Measurements from ENCODE around the gene MXRA7. TPM values are rescaled to one million over a fixed set of nuclear protein-coding genes. Genes with fewer than 3 reads are reported as not detected.
"Not testable (repeated sequence)": the region's sequence is repeated elsewhere in the genome, so short reads cannot be mapped to it uniquely, and the experiment has no call there.

Gene MXRA7
- total and polyA plus RNA-seq, 2 donors (not counting 1 experiment from before 2014, with no cell fraction given) = 5.5 to 16.1 TPM

GRCh38 chr17:76740329-76741118 is 29.8 kb upstream of the MXRA7 start:
- H3K4me1 Mint-ChIP-seq = peaks cover 22% of the 10 kb centered on the region
- no peak overlapping the region for H3K27ac ChIP-seq (ENCODE audit: low read length in 2 of 2)
- intact Hi-C loops (cut with micrococcal nuclease) = no loop called here
- H3K4me3 ChIP-seq (ENCODE audit: control extremely low read depth in 1 of 5, extremely low read depth in 1 of 5, insufficient read depth in 1 of 5, low read depth in 2 of 5, low read length in 4 of 5) = no peak overlapping the region
- ChIA-PET POLR2A (interaction anchor here (0.8 kb wide), 1 partner anchor 386 kb away, joined by 11 read pairs; no protein-coding TSS in a partner anchor), CTCF (interaction anchor here (1.2 kb wide), 1 partner anchor 27 kb away, joined by 3 read pairs; no protein-coding TSS in a partner anchor)
- no peak overlapping the region for H2AFZ ChIP-seq (ENCODE audit: insufficient read depth, low read depth, low read length, poor library complexity, severe bottlenecking)
- TF ChIP-seq EZH2 (IDR thresholded peaks at IDR 0.05; ENCODE audit: borderline replicate concordance, insufficient read depth, low read depth, low read length, poor library complexity, severe bottlenecking) = no peak
- no peak for TF ChIP-seq CTCF (IDR thresholded peaks at IDR 0.05)
- H3K4me1 ChIP-seq (ENCODE audit: control insufficient read depth in 2 of 2, insufficient read depth in 2 of 2, low read length in 2 of 2) = peaks cover 14 to 16% of the 10 kb centered on the region in 2 donors
- no peak overlapping the region for H3K4me3 Mint-ChIP-seq
- peaks cover 8% of the 10 kb centered on the region for H4K20me1 ChIP-seq (ENCODE audit: control insufficient read depth, insufficient read depth, low read length, poor library complexity, severe bottlenecking)
- H3K36me3 ChIP-seq (replicated peaks in 1 of 2; ENCODE audit: control extremely low read depth in 1 of 2, control insufficient read depth in 1 of 2, extremely low read depth in 1 of 2, insufficient read depth in 2 of 2, low read length in 1 of 2) = peaks cover 13 to 31% of the 10 kb centered on the region in 2 experiments
- ATAC-seq (ENCODE audit: low read depth) (no peak), DNase-seq (no peak)
- no peaks in the 10 kb centered on the region for H3K27me3 Mint-ChIP-seq
- WGBS (ENCODE audit: insufficient coverage) = no CpG with 5 or more reads among the region's 5 CpGs
- H3K79me2 ChIP-seq (ENCODE audit: control insufficient read depth, insufficient read depth, low read length) = peaks cover 47% of the 10 kb centered on the region
- no peak overlapping the region for H3K4me2 ChIP-seq (replicated peaks; ENCODE audit: low read depth, low read length, poor library complexity, severe bottlenecking)
- H3K9me3 Mint-ChIP-seq (ENCODE audit: insufficient read depth) = no peaks in the 10 kb centered on the region
- H3K9me3 ChIP-seq (ENCODE audit: control extremely low read depth in 1 of 3, control insufficient read depth in 2 of 3, insufficient read depth in 1 of 3, low read length in 2 of 3) = no peaks in the 10 kb centered on the region
- no peak overlapping the region for H3K27ac Mint-ChIP-seq
- no peaks in the 10 kb centered on the region for H3K27me3 ChIP-seq (replicated peaks in 1 of 4; ENCODE audit: control extremely low read depth in 1 of 4, control insufficient read depth in 3 of 4, insufficient read depth in 4 of 4, low read length in 3 of 4)
- no peak overlapping the region for H3K9ac ChIP-seq (ENCODE audit: low read length)

- ChIA-PET POLR2A (interaction anchor here (0.5 to 5.6 kb wide), 2 partner anchors 13 to 33 kb away, joined by 4 to 75 read pairs; partner anchors contain the start of genes JMJD6 and METTL23), CTCF (interaction anchor here (0.7 to 4.3 kb wide), 4 partner anchors 12 to 1969 kb away, joined by 3 to 29 read pairs (median 3); partner anchors contain the start of genes JMJD6, METTL23 and MGAT5B)
- not testable (repeated sequence) for H3K27ac ChIP-seq (ENCODE audit: low read length in 2 of 2); H3K4me3 ChIP-seq (ENCODE audit: control extremely low read depth in 1 of 5, extremely low read depth in 1 of 5, insufficient read depth in 1 of 5, low read depth in 2 of 5, low read length in 4 of 5); ATAC-seq (ENCODE audit: low read depth); H3K27me3 ChIP-seq (replicated peaks in 1 of 4; ENCODE audit: control extremely low read depth in 1 of 4, control insufficient read depth in 3 of 4, insufficient read depth in 4 of 4, low read length in 3 of 4); H3K4me2 ChIP-seq (replicated peaks; ENCODE audit: low read depth, low read length, poor library complexity, severe bottlenecking); H2AFZ ChIP-seq (ENCODE audit: insufficient read depth, low read depth, low read length, poor library complexity, severe bottlenecking); H3K9ac ChIP-seq (ENCODE audit: low read length); DNase-seq; H3K9me3 ChIP-seq (ENCODE audit: control extremely low read depth in 1 of 3, control insufficient read depth in 2 of 3, insufficient read depth in 1 of 3, low read length in 2 of 3); H3K9me3 Mint-ChIP-seq (ENCODE audit: insufficient read depth); H4K20me1 ChIP-seq (ENCODE audit: control insufficient read depth, insufficient read depth, low read length, poor library complexity, severe bottlenecking); H3K27me3 Mint-ChIP-seq; H3K4me3 Mint-ChIP-seq; H3K27ac Mint-ChIP-seq
- peaks cover 23% of the 10 kb centered on the region in 2 donors for H3K4me1 ChIP-seq (ENCODE audit: control insufficient read depth in 2 of 2, insufficient read depth in 2 of 2, low read length in 2 of 2)
- peaks cover 30% of the 10 kb centered on the region for H3K4me1 Mint-ChIP-seq
- 100% methylated on average over 4 of the region's 17 CpGs for WGBS (ENCODE audit: insufficient coverage)
- H3K79me2 ChIP-seq (ENCODE audit: control insufficient read depth, insufficient read depth, low read length) = peaks cover 55% of the 10 kb centered on the region
- intact Hi-C loops (cut with micrococcal nuclease) = loop anchor here (5.0 kb wide), 3 partner anchors 403 to 1222 kb away; partner anchors contain the start of genes CASKIN2, SEC14L1, TNRC6C and TSEN54
- H3K36me3 ChIP-seq (replicated peaks in 1 of 2; ENCODE audit: control extremely low read depth in 1 of 2, control insufficient read depth in 1 of 2, extremely low read depth in 1 of 2, insufficient read depth in 2 of 2, low read length in 1 of 2) = peaks cover 4 to 30% of the 10 kb centered on the region in 2 experiments
These were observed 28.9 kb upstream of the MXRA7 start for GRCh38 chr17:76739568-76740115.

All from B cell (primary cell).